Mammary epithelial cell (primary cell): Measurements from ENCODE around the gene NSUN5.
"Not testable (repeated sequence)": the region's sequence is repeated elsewhere in the genome, so short reads cannot be mapped to it uniquely, and the experiment has no call there.

ENCODE experiments used
- CTCF ChIP-seq, 2 donors: IDR thresholded peaks in 1 of 2; conservative IDR thresholded peaks in 1 of 2; 2 replicates each; pipeline ENCODE4 v1.5.1; 2011 to 2012; ENCODE audit warnings: inconsistent platforms in 2 of 2, low read length in 2 of 2, mild to moderate bottlenecking in 2 of 2, control low read depth in 1 of 2, low read depth in 1 of 2; ENCODE audit not compliant: insufficient read depth in 1 of 2; ENCODE audit errors: extremely low read depth in 1 of 2
- EZH2 ChIP-seq: IDR thresholded peaks from 2 replicates; pipeline ENCODE4 v1.6.1; 2012; ENCODE audit warnings: low read length, inconsistent platforms, borderline replicate concordance

GRCh38 chr7:73267813-73268212 lies 40.8 kb downstream of the NSUN5 start:
- not testable (repeated sequence) for TF ChIP-seq EZH2; CTCF (conservative IDR thresholded peaks at IDR 0.05 in 1 of 2, IDR thresholded peaks at IDR 0.05 in 1 of 2; ENCODE audit: extremely low read depth in 1 of 2, insufficient read depth in 1 of 2, low read depth in 1 of 2, low read length in 2 of 2)
